IPS DF 6.9 (cell line): ENCODE results near the gene SBNO1.
"Not testable (repeated sequence)": the region's sequence is repeated elsewhere in the genome, so short reads cannot be mapped to it uniquely, and the experiment has no call there.

Experiments used
- DNase-seq: peaks from one replicate; pipeline ENCODE4 v3.0.0-alpha.2; 2013; ENCODE audit warnings: low read depth, low spot score
- H3K27ac ChIP-seq: one replicate; pipeline ENCODE4 v1.5.1; 2013; ENCODE audit warnings: low read length, control low read depth
- H3K27me3 ChIP-seq: 2 replicates; pipeline ENCODE4 v1.6.1; 2013; ENCODE audit warnings: mild to moderate bottlenecking, low read length; ENCODE audit not compliant: control insufficient read depth, insufficient read depth
- H3K36me3 ChIP-seq: 2 replicates; pipeline ENCODE4 v1.6.1; 2013; ENCODE audit warnings: low read length; ENCODE audit not compliant: control insufficient read depth, insufficient read depth
- H3K4me1 ChIP-seq: 2 replicates; pipeline ENCODE4 v1.6.1; 2013; ENCODE audit warnings: low read length; ENCODE audit not compliant: control insufficient read depth, insufficient read depth
- H3K4me3 ChIP-seq: 2 replicates; pipeline ENCODE4 v1.5.1; 2013; ENCODE audit warnings: mild to moderate bottlenecking, low read length
- H3K9me3 ChIP-seq: 2 replicates; pipeline ENCODE4 v1.6.1; 2013; ENCODE audit warnings: low read length, inconsistent platforms; ENCODE audit not compliant: control insufficient read depth, insufficient read depth
- WGBS: extraction: QIAGEN DNeasy Blood & Tissue Kit; methylation state at CpG from one replicate; pipeline ENCODE4 v1.1.7; 2013; ENCODE audit warnings: mixed read lengths, missing lambda C conversion rate; ENCODE audit not compliant: insufficient read length, insufficient coverage; 5-methylcytosine and 5-hydroxymethylcytosine counted together

Gene SBNO1

GRCh38 chr12:123265851-123266678, 98.6 kb downstream of the SBNO1 start:
- H3K4me1 ChIP-seq, result peaks cover 12% of the 10 kb centered on the region
- WGBS, result no CpG with 5 or more reads among the region's 35 CpGs
- H3K27me3 ChIP-seq, result no peaks in the 10 kb centered on the region
- H3K36me3 ChIP-seq, result peaks cover 14% of the 10 kb centered on the region; the same call in 1 of the 2 replicates
- H3K9me3 ChIP-seq, result no peaks in the 10 kb centered on the region
- no peak overlapping the region for H3K27ac ChIP-seq
- DNase-seq, result no peak
- no peak overlapping the region for H3K4me3 ChIP-seq

- no peak for DNase-seq
Measured at GRCh38 chr12:123264642-123265041, 100.0 kb downstream of the SBNO1 start.

GRCh38 chr12:123263196-123263817, 101.3 kb downstream of the SBNO1 start:
- no peak for DNase-seq
- no peaks in the 10 kb centered on the region for H3K27me3 ChIP-seq
- no peak overlapping the region for H3K27ac ChIP-seq
- H3K4me3 ChIP-seq, result no peak overlapping the region
- peaks cover 14% of the 10 kb centered on the region; the same call in 1 of the 2 replicates for H3K36me3 ChIP-seq
- H3K4me1 ChIP-seq, result peaks cover 4% of the 10 kb centered on the region; the same call in 1 of the 2 replicates
- no CpG with 5 or more reads among the region's 8 CpGs for WGBS
- no peaks in the 10 kb centered on the region for H3K9me3 ChIP-seq

More at GRCh38 chr12:123264642-123265041, 100.0 kb downstream of the SBNO1 start:
- Histone ChIP-seq H3K27me3 (no peaks in the 10 kb centered on the region), H3K4me3 (no peak overlapping the region), H3K36me3 (peaks cover 14% of the 10 kb centered on the region; the same call in 1 of the 2 replicates), H3K27ac (no peak overlapping the region), H3K9me3 (no peaks in the 10 kb centered on the region), H3K4me1 (peaks cover 12% of the 10 kb centered on the region)
- no CpG with 5 or more reads among the region's 7 CpGs for WGBS

GRCh38 chr12:123261196-123261595, 103.5 kb downstream of the SBNO1 start:
- WGBS, result no CpG with 5 or more reads among the region's 4 CpGs
- Histone ChIP-seq H3K4me3 (no peak overlapping the region), H3K27me3 (no peaks in the 10 kb centered on the region), H3K27ac (no peak overlapping the region), H3K9me3 (no peaks in the 10 kb centered on the region), H3K36me3 (peaks cover 8% of the 10 kb centered on the region; the same call in 1 of the 2 replicates), H3K4me1 (no peaks in the 10 kb centered on the region)
- DNase-seq, result no peak

- Histone ChIP-seq H3K9me3 (no peaks in the 10 kb centered on the region), H3K4me1 (no peaks in the 10 kb centered on the region), H3K36me3 (peaks cover 6% of the 10 kb centered on the region; the same call in 1 of the 2 replicates), H3K4me3 (no peak overlapping the region), H3K27me3 (no peaks in the 10 kb centered on the region), H3K27ac (no peak overlapping the region)
- WGBS, result no CpG with 5 or more reads among the region's 9 CpGs
- no peak for DNase-seq
Measured at GRCh38 chr12:123260081-123260480, 104.6 kb downstream of the SBNO1 start.

- H3K27ac ChIP-seq, result no peak overlapping the region
- H3K9me3 ChIP-seq, result no peaks in the 10 kb centered on the region
- whole genome bisulfite sequencing, result no CpG with 5 or more reads among the region's 4 CpGs
- H3K4me1 ChIP-seq, result no peaks in the 10 kb centered on the region
- no peaks in the 10 kb centered on the region for H3K27me3 ChIP-seq
- H3K4me3 ChIP-seq, result no peak overlapping the region
- peaks cover 12% of the 10 kb centered on the region for H3K36me3 ChIP-seq
- no peak for DNase-seq
Measured at GRCh38 chr12:123258593-123258992, 106.1 kb downstream of the SBNO1 start.

- Histone ChIP-seq H3K27me3 (no peaks in the 10 kb centered on the region), H3K4me1 (no peaks in the 10 kb centered on the region), H3K27ac (no peak overlapping the region), H3K36me3 (peaks cover 10% of the 10 kb centered on the region), H3K4me3 (no peak overlapping the region), H3K9me3 (no peaks in the 10 kb centered on the region)
- no peak for DNase-seq
- no CpG with 5 or more reads among the region's 5 CpGs for WGBS
Measured at GRCh38 chr12:123254853-123255446, 109.7 kb downstream of the SBNO1 start.

- DNase-seq, result no peak
- no CpG with 5 or more reads among the region's 24 CpGs for WGBS
- Histone ChIP-seq H3K27ac (no peak overlapping the region), H3K27me3 (no peaks in the 10 kb centered on the region), H3K36me3 (peaks cover 14% of the 10 kb centered on the region), H3K4me1 (no peaks in the 10 kb centered on the region), H3K9me3 (no peaks in the 10 kb centered on the region), H3K4me3 (no peak overlapping the region)
Measured at GRCh38 chr12:123253641-123254459, 110.8 kb downstream of the SBNO1 start.

GRCh38 chr12:123252365-123252764, 112.3 kb downstream of the SBNO1 start:
- H3K36me3 ChIP-seq, result peaks cover 14% of the 10 kb centered on the region
- not testable (repeated sequence) for DNase-seq

More at GRCh38 chr12:123252365-123252764, 112.3 kb downstream of the SBNO1 start:
- not testable (repeated sequence) for H3K4me1 ChIP-seq, H3K9me3 ChIP-seq, H3K4me3 ChIP-seq, H3K27ac ChIP-seq, H3K27me3 ChIP-seq
- no CpG with 5 or more reads among the region's 9 CpGs for WGBS
